Measurements from ENCODE around the gene PTGDR2.

PTGDR2 gene

GRCh38 chr11:60855726-60856633, at the start of gene PTGDR2:
PTGDR2 (minus strand) TSS chr11:60855950; CDS start chr11:60853722, 2,228 bp downstream.
- no peak for DNase-seq (ENCODE audit: low spot score)

GRCh38 chr11:60905047-60905446, 49.3 kb upstream of the PTGDR2 start:
- no peak for DNase-seq (ENCODE audit: low spot score)

- DNase-seq (ENCODE audit: low spot score): no peak
Measured at GRCh38 chr11:60902625-60903024, 46.9 kb upstream of the PTGDR2 start.

DNA sequence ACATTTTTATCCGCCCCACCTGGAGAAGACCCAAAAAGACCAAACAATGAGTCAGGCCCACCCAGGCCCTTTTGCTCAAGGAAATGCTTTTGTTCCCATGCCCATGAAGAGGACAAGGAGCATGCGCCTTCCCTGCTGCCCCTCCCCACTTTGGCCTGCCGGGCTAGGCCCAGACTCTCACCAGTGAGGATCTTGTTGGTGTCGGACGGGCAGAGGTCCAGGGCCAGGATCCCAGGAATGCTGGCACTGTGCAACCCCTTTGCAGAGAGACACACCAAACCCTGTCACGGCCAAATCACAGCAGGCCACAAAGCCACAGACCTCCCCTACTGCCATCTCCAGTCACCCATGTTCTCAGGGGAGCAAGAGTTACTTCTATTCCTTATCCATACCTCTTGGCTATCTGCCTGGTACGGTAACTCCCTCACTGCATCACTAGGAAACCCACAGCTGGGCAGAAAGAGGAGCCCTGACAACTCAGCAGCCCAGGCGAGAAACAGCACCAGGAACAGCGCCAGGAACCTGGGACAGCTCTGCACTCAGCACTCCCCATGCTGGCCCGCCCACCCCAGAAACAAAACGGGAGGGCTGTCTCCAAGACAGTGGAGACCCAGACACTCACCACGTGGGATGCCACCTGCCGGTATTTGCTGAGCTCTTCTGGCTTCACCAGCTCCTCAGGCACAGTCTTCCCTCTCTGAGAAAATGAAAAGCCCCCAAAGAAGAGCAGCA, 45.1 kb upstream of the PTGDR2 start:
- no peak for DNase-seq (ENCODE audit: low spot score)

DNA sequence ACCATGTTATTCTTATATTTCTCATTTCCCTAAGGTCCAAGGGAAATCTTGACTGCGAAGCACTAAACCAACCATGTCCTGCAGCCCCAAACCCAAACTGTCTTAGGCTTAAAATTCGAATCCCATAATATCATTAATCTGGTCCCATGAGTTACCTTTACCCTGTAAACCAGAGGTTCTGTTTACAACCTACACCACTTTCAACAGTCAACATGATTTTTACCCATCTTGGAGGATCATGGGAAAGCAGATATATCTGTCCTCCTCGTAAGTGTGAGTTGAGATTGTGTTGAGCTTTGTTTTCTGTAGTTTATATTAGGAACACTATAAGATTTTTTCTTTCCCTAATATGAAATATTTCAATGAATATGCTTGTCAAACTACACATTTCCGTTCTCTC, 44.2 kb upstream of the PTGDR2 start:
- no peak for DNase-seq (ENCODE audit: low spot score)

GRCh38 chr11:60899046-60899936, 43.5 kb upstream of the PTGDR2 start:
- peak; percentile 62 for DNase-seq (ENCODE audit: low spot score)

DNA sequence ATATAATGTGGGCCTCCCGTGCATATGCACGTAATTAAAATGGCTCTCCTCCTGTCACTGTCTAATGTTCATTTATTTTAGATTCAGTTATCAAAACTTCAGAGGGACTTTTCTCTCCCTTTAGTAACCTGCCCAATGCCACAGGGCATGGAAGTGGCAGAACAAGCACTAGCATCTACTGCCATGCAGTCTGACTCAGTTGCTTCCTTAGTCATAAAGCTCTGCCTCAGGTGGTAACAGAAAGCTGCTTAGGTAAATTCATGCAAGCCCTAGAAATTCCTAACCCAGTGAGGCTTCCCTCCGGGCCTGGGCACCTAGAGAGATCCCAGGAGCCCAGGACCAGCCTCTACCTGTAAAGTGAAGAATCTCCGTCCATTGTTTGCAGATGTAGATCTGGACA, 41.7 kb upstream of the PTGDR2 start:
- no peak for DNase-seq (ENCODE audit: low spot score)

DNA sequence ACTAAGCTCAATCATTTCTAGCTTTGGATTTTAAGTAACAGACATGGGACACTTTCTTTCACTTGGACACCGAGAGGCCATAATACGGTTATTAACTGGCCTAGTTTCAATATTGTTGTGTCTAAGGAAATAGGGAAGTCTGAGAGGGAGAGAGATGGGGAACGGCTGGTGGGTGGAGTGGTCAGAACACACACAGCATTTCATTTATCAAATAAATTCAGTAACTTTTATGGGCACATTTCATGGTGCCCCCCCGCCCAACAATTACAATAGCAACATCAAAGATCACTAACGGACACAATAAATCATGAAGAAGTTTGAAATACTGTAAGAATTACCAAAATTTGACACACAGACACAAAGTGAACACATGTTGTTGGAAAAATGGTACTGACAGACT, 39.9 kb upstream of the PTGDR2 start:
- no peak for DNase-seq (ENCODE audit: low spot score)

DNA sequence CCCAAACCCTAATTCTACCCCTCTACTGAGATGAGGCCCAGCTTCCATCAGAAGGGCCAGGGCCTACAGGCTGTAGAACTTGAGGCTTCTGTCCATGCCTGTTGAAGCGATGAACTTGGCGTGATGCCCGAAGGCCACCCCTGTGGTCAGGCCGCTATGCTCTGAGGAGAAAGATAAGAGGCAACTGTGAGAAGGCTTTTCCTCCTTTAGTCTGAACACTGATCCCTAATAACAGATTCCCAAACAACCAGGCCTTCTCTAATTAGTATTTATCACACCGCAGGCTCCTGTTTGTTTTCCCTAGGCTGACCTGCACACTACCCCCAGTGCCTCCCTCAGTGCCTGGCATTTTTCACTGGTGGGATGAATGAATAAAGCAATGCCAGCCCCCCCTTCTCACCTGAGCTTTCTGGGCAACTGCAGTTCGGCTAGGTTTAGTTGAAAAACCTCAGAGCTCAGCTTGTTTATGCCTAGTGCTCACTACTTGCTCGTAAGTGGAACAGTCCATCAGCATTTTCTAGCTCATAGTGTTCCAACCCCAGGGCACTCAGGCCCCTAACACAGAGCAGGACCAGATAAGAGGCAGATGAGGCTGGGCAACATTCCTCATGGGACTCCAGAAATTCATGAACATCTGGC, 35.5 kb upstream of the PTGDR2 start:
- no peak for DNase-seq (ENCODE audit: low spot score)

DNA sequence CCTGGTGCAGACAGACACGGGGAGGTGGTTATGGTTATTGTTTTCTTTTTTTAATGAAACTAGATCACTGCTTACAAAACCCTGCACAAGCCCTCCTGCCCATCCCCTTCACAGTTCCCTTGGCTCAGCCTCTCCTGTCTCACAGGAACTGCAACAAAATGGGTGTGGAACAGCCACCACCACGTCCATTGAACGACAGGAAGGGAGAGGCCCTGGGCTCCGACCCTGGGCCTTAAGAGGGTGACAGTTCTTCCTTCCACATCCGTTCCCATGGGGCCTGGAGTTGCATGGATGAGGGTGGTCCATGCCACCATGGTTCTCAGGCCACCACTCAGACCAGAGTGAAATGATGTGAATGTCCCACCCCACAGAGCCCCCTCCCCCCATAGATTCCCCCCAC, 34.9 kb upstream of the PTGDR2 start:
- DNase-seq (ENCODE audit: low spot score): no peak

DNA sequence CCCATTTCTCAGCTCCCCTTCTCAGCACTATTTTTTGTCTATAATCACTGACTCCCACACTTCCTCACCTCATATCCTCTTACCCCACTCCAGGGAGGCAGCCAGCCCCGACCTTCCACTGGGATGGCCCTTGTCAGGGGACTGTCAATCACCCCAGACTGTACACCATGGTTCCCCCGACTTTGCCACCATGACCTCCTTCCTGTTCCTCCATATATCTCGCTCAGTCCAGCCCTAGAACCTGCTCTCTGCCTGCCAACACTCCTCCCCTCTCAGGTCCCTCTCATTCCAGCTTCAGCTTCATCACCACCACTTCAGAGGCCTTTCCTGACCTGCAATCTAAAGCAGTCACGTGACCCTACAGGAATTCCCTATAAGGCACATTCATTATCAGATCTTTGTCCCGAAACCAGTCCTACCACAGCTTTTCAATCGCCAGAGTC, 34.1 kb upstream of the PTGDR2 start:
- DNase-seq (ENCODE audit: low spot score): no peak

GRCh38 chr11:60887556-60887955, 31.8 kb upstream of the PTGDR2 start:
- DNase-seq (ENCODE audit: low spot score): no peak

GRCh38 chr11:60880643-60881282, 25.0 kb upstream of the PTGDR2 start:
- no peak for DNase-seq (ENCODE audit: low spot score)

GRCh38 chr11:60879971-60880588, 24.3 kb upstream of the PTGDR2 start:
- DNase-seq (ENCODE audit: low spot score): no peak

DNA sequence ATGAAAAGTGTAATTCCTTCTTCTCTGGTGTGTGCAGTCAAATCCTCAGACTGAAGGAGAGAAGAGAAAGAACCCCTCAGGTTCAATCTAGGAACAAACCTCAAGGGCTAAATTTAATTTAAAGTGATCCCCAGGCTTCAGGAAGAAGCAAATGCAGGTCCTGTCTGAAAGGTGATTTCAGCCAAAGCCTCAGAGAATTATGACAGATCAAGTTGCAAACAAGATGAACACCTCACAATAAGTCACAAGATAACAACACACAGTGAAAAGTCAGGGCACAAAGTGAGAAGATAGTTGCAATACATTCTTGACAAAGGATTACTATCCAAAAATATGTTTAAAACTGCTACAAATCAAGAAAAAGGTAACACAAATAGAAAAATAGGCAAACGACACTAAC, 23.4 kb upstream of the PTGDR2 start:
- DNase-seq (ENCODE audit: low spot score): no peak

- no peak for DNase-seq (ENCODE audit: low spot score)
Measured at GRCh38 chr11:60878245-60879101, 22.7 kb upstream of the PTGDR2 start.

DNA sequence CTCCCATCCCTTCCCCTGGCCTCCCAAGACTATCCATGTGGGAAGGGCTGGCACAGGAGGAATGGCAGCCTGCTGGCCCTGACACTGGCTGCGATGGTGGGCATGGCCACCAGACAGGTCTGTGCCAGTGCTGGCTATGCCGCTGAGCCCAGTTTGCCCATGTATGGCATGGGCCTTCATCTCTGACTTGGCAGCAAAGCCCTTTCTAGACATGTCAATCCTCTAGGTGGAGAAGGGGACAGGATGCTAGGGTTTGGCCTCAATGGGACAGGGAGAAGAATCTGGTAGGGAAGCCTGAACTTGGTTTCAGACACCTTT, 20.4 kb upstream of the PTGDR2 start:
- no peak for DNase-seq (ENCODE audit: low spot score)

DNA sequence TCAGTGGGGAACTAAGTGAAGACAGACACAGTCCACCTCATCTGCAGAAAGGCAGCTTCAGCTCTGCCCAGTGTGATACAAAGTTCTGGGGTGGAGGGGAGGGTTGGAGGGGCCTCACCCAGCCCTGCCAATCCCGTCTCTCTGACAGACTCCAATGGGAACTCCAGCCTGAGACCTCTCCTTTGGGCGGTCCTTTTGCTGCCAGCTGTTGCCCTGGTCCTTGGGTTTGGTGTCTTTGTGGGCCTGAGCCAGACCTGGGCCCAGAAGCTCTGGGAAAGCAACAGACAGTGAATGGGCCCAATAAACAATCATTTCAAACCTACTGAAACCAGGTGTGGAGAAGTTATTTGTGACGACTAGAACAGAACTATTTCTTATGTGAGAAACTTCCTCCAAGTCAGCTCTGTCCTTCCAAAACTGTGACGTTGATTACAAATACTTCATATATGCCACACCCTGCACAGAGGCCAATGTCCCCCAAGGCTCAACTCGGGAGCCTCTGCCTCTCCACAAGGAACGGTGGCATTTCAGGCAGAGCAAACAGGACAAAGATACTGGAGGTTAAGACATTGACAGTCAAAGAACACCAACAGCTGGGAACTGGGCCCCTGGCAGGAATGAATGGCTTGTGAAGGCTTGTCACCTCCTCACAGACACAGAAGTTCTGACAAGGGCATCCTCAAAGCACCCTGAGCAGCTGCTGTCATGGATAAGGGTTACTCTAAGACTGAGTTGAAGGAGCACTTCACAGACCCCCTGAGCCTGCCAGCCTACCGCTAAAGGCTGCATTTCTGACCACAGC, 19.8 kb upstream of the PTGDR2 start:
- DNase-seq (ENCODE audit: low spot score): no peak
